ENCODE measurements around the gene UBE2E2.

The UBE2E2 gene

GRCh38 chr3:23203708-23204330 is 692 bp downstream of the UBE2E2 start (continued):
- no peak for TF ChIP-seq POU6F1 (CRISPR knock-in tag; IDR thresholded peaks at IDR 0.05; ENCODE audit: borderline replicate concordance, low read depth)
- no peak for TF ChIP-seq TCF4 (CRISPR knock-in tag; IDR thresholded peaks at IDR 0.05; ENCODE audit: borderline replicate concordance)
- no peak for TF ChIP-seq RARB (CRISPR knock-in tag; IDR thresholded peaks at IDR 0.05)
- TF ChIP-seq BACH2 (CRISPR knock-in tag; IDR thresholded peaks at IDR 0.05; ENCODE audit: borderline replicate concordance) = no peak
- no peak for TF ChIP-seq ESRRG (CRISPR knock-in tag; IDR thresholded peaks at IDR 0.05)
- TF ChIP-seq ZC3H10 (CRISPR knock-in tag; IDR thresholded peaks at IDR 0.05) = no peak
- TF ChIP-seq TOX (CRISPR knock-in tag; IDR thresholded peaks at IDR 0.05; ENCODE audit: borderline replicate concordance) = no peak
- TF ChIP-seq ISL1 (CRISPR knock-in tag; IDR thresholded peaks at IDR 0.05) = no peak
- no peak for TF ChIP-seq CREB5 (CRISPR knock-in tag; IDR thresholded peaks at IDR 0.05; ENCODE audit: low read depth)
- no peak for TF ChIP-seq ZNF70 (CRISPR knock-in tag; IDR thresholded peaks at IDR 0.05)
- TF ChIP-seq SNAI2 (CRISPR knock-in tag; IDR thresholded peaks at IDR 0.05) = no peak

GRCh38 chr3:23206366-23206765 is 3.2 kb downstream of the UBE2E2 start:
- no peak for ATAC-seq
- TF ChIP-seq TSHZ2 (CRISPR knock-in tag; IDR thresholded peaks at IDR 0.05) = no peak
- TF ChIP-seq CSDC2 (CRISPR knock-in tag; IDR thresholded peaks at IDR 0.05) = no peak
- no peak for TF ChIP-seq ZFP3 (CRISPR knock-in tag; IDR thresholded peaks at IDR 0.05)
- TF ChIP-seq SNAI2 (CRISPR knock-in tag; IDR thresholded peaks at IDR 0.05) = no peak
- no peak for TF ChIP-seq ZNF70 (CRISPR knock-in tag; IDR thresholded peaks at IDR 0.05)
- TF ChIP-seq ZFP30 (CRISPR knock-in tag; IDR thresholded peaks at IDR 0.05) = no peak
- TF ChIP-seq TCF4 (CRISPR knock-in tag; IDR thresholded peaks at IDR 0.05; ENCODE audit: borderline replicate concordance) = no peak
- no peak for TF ChIP-seq ZNF8 (CRISPR knock-in tag; IDR thresholded peaks at IDR 0.05)
- no peak for TF ChIP-seq CSRNP3 (CRISPR knock-in tag; IDR thresholded peaks at IDR 0.05)
- no peak for TF ChIP-seq PPARA (CRISPR knock-in tag; IDR thresholded peaks at IDR 0.05; ENCODE audit: borderline replicate concordance)
- TF ChIP-seq OSR1 (CRISPR knock-in tag; IDR thresholded peaks at IDR 0.05) = no peak
- no peak for TF ChIP-seq BACH2 (CRISPR knock-in tag; IDR thresholded peaks at IDR 0.05; ENCODE audit: borderline replicate concordance)
- no peak for TF ChIP-seq CREB5 (CRISPR knock-in tag; IDR thresholded peaks at IDR 0.05; ENCODE audit: low read depth)
- TF ChIP-seq ISL1 (CRISPR knock-in tag; IDR thresholded peaks at IDR 0.05) = no peak
- no peak for TF ChIP-seq PATZ1 (CRISPR knock-in tag; IDR thresholded peaks at IDR 0.05; ENCODE audit: borderline replicate concordance)
- TF ChIP-seq GLIS3 (CRISPR knock-in tag; IDR thresholded peaks at IDR 0.05) = no peak
- no peak for TF ChIP-seq ESRRG (CRISPR knock-in tag; IDR thresholded peaks at IDR 0.05)
- TF ChIP-seq ARNTL (CRISPR knock-in tag; IDR thresholded peaks at IDR 0.05; ENCODE audit: borderline replicate concordance, low read depth) = no peak
